Eye (tissue), 1 donor: ENCODE results near the gene TMIGD1.

ENCODE experiments used
- DNase-seq: peaks from one replicate; pipeline ENCODE4 v3.0.0-alpha.2; 2015

TMIGD1 gene

DNA sequence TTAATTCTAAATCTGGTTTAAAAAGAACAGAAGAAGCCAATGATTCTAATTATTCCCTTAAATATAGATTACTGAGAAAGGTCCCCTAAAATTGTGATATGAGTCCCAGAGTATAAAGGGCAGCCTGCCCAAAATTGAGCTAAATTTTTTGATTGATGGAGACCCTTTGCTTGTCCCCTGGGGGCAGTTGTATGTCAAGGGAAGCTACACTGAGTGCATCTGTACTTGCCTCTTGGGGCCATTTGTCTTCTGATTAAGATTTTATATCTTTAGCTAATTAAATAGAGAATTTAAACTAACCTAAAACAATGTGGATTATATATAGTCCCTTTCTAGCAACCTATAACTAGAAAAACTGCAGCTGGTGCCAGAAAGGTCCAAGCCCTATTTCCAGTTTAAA lies 54.7 kb downstream of the TMIGD1 start:
- no peak for DNase-seq

DNA sequence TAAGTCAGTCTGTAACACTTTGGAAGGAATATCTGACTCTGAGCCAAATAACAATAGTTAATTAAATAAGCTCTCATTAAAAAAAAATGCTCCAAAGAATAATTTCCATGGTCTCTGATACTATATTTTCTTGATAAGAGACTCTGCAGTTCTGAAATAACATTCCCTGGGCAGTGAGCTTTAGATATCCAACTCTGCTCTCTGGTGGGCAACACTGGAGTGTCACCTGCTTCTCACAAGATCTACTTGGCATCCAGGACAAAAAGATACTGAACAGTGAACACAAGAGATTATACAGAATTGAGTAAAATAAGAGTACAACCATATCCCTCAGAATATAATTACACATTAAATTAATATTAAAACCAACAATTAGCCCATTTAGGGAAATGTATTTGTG lies 55.8 kb downstream of the TMIGD1 start:
- peak; percentile 81 for DNase-seq

DNA sequence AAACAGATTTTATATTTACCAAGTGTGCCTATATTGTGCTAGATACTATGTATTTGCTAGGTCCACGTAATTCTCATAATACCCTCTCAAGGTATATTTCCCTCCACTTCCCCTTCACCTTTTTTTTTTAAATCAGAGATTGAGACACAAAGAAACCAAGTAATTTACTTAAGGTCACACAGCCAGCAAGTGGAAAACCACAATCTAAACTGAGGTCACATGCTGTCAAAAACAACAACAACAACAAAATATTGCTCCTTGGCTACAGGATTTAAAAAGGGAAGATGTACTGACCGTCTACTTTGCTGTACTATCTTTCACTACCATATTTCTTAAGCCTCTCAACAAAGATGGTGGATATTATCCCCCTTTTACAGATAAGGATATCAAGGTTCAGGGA lies 57.9 kb downstream of the TMIGD1 start:
- no peak for DNase-seq

DNA sequence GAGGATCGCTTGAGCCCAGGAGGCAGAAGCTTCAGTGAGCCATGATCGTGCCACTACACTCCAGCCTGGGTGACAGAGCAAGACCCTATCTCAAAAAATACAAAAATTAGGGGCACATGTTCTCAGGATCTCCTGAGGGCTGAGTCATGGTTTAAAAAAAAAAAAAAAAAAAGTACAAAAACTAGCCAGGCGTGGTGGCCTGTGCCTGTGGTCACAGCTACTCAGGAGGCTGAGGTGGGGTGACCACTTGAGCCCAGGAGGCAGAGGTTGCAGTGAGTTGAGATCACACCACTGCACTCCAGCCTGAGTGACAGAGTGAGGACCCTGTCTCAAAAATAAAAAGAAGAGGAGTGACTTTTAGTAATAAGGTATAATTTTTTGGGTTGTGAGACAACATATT lies 59.0 kb downstream of the TMIGD1 start:
- DNase-seq, result no peak

DNA sequence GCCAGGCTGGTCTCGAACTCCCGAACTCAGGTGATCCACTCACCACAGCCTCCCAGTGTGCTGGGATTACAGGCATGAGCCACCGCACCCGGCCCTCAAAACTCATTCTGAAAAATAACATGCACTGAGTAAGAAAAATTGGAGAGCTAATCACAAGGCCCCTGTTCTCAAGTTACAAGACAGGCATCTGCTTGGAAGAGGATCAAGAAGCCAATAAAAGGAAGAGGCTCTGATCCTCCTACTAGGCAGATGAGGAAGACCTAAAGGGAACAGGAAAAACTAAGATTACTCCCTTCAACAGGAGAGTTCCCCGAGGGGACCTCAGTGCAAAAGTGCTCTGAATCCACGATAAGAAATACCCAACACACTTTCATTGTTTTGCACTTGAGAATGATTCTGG lies 60.5 kb downstream of the TMIGD1 start:
- no peak for DNase-seq

DNA sequence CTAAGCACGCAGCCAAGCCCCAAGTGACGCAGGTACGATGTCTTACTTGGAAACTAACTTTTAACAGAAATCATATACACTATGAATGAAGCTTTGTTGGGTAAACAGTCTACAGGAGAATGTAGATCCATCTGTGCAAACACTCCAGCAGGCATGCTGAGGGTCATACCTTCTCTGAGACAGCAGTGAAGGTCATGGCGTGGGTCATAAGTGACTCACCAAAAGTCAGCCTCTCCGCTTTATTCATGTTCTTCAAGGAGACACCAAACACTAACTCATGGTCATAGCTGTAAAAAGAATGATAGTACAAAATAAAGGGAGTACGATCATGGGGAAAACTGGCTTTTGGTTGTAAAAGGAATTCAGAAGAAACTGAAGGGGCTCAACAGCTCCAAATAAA lies 62.8 kb downstream of the TMIGD1 start:
- no peak for DNase-seq

DNA sequence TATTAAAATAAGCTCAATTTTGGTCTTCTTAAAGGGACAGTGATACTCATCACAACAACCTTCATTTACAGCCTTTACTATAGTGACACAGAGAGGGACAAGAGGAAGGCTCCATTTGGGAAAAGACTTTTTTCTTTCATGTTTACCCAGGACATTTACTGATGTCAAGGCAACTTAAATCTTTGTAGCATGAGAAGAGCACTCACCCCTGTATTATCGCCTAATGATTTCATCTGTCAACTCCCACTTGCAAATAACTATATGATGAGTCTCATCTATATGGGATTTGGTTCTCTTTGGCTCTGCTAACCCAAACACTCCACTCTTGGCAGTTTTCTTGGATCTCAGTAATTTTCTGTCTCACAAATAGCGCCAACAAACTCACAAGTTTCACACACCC lies 66.2 kb downstream of the TMIGD1 start:
- no peak for DNase-seq
